Umbilical cord (tissue), 2 donors: ENCODE data around the gene MRPL38. TPM values are rescaled to one million over a fixed set of nuclear protein-coding genes. Genes with fewer than 3 reads are reported as not detected.
"Not testable (repeated sequence)": the region's sequence is repeated elsewhere in the genome, so short reads cannot be mapped to it uniquely, and the experiment has no call there.

Experiments
- DNase-seq: peaks from one replicate; pipeline ENCODE4 v3.0.0-alpha.2; 2015; ENCODE audit warnings: low spot score
- total RNA-seq: library from RNA; depleted of rRNA; stranded (reverse); fragments of >200 nt; gene quantifications from one replicate; pipeline ENCODE4 v1.2.3, GENCODE V29; 2014; ENCODE audit warnings: low replicate concordance; ENCODE audit not compliant: insufficient read depth

MRPL38 gene
- total RNA-seq, 1 donor from 2014 or later, result 34.2 TPM

DNA sequence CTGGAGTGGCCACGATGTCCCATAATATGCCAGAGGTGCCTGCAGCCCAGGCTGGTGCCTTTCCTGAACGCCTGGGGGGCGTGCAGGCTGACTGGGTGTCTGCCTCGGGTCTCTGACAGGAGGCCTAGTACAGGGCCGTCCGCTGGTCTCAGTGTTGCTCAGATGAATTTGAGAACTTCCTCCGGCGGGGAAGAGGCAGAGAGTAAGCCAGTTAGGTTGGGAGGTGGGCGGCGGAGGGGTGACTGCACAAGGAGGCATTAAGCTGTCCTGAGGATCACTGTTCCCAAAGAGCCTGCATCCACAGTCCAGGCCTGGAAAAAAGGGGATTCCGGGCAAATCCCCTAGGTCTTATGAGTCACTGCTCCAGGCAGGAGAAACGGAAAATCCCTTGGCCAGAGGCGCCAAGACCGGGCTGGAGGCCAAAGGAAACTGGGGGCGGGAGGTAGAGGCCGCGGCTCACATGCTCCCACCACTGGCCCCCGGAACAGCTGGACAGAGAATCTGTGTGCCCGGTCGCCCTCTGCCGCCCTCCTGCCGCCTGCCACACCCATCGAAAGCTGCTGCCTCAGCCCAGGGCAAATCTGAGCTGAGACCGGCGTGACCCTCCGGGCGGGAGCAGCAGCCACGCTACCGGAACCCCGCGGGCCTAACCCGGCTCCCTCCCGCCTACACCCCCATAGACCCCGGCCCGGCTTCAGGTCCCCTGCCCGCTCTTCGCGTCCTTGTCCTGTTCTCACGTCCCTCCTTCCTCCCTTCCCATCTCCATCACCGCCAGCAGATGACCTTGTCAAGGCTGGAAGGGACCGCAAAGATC lies 27.5 kb downstream of the MRPL38 start:
- DNase-seq, result peak; percentile 98

DNA sequence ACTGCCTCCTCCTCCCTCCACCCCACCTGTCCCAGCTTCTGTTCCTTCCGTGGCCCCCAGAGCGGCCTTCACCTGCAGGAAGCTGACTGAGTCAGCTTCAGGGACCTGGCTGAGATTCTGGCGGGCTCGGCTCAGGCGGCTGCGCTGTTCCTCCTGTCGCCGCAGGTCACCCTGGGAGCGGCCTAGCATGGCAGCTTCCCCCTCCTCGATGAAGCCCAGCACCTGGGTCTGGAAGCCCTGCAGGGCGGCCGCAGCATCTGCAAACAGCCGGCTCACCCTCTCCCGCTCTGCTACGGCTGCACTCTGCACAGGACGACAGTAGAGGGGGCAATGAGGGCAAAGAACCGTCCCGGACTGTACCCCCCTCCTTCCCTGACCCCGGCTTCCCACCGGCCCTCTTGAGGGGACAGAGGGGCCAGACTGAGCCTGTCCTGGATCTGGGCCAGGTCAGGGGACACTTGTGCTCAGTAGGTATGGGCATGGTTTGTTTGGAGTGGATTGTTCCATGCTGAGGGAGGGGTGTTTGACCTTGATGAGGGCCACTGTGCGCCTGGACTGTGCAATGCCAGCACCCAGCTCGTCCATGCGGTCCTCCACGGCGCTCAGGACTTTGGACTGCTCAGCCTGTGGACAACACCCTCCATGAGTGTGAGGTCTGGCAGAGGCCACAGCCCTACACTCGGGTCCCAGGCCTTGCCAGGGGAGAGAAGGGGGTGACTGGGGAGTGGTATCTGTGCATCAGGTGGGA lies 28.3 kb downstream of the MRPL38 start:
- DNase-seq, result no peak

DNA sequence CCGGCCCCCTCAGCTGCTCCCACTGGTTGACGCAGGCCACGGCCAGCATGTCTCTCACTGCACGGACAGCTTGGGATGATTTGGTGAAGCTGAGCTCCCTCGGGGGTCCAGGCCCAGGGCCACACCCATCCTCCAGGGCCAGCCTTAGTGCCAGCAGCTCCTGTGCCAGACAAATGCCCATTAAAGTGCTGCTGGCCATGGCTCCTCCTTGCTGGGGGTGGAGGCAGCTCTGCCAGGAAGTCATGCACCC lies 28.8 kb downstream of the MRPL38 start:
- DNase-seq, result no peak

DNA sequence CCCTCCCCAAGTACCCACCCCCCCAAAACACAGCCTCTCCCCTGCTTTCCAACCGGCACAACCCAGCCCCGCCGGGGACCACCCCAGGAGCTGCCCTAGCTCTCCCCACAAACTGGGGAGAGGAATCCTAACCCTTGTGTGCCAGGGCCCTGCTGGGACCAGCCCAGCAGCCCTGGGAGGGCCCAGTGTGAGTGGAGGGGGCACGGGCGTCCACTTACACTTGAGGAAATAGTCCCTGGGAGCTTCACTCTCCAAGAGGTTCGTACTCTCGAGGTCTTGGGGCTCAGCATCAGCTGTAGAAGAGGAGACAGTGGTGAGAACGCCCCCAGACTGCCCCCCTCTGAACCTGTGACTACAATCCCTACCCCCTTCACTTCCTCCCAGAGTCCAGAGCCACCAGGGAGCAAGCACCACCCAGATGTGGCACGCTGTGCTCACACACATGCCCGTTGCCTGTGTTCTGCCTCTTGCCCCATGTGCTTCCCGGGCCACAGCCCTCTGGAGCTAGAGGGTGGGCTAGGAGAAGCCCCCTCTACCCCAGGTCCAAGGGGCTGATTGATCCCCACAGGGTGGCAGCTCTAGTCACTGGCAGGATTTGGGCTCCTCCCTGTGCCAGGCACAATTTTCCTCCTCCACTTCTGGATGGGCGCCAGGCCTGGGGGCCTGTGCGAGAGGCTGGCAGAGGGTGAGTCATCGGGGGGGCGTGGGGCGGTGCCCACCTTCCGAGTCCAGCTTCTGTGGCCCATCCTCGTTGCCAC lies 29.3 kb downstream of the MRPL38 start:
- no peak for DNase-seq

DNA sequence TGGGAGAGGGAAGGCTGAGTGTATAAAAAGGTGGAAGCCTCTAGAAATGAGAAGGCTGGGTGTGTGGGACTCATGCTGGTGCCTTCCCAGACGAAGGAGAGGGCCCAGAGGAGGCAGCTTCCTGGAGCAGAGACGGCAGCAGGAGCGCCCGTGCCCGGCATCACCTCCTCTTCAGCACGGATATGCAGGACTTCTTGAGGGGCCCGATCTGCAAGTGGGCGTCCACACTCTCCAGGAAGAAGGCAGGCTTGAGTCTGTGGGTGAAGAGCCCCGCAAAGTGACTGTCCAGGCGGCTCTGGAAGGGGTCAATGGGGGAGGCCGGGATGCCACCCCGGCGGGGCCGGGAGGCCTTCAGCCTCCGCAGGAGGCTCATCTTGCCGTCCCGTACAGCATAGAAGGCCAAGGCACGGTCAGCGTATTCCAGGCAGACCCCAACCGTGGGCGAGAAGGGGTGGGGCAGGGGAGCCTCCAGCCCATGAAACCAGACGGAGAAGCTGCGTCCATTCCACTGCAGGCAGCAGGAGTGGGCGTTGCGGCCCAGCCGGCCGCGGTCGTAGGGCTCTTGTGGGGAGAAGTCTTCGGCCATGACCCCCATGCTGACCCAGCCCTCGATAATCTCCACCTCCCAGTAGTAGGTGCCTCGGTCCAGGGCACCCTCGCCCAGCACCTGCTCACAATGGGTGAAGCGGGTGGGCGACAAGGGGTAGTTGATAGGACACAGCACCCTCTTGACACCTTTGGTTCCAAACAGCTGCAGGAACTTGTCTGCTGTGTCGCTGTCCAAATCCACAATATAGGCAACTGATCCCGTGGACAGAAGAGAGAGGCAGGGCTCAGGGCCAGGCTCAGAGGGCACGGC lies 30.1 kb downstream of the MRPL38 start:
- DNase-seq, result no peak

DNA sequence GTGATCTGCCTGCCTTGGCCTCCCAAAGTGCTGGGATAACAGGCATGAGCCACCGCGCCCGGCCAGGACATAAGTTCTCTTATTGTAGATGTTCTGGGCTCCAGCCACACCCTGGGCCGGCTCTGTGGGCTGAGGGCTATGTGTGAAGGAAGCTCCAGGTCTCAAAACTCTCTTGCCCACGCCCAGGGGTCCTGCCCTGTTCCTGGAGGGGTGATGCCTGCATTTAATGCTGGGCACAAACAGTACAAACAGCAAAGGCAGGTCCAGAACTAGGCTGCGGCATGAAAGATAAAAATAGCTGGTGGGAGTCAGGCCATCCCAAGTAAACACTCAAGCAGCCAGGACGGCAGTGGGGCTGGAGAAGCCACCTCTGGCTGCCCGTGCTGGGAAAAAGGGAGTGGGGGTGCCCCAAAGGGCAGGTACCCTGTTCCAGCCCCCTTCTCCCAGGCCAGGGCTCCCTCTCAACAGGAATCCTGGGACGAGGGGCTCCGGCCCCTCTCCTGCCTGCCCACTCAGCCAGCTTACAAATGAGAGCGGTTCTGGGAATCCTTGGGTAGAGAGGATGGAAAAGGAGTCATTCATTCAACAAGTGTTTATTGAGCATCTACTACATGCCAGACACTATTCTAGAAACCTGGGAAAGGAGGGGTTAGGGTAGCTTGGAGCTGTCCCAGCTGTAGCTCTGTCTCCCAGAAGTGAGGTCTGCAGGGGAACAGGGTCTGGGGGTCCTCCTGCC lies 30.9 kb downstream of the MRPL38 start:
- no peak for DNase-seq

DNA sequence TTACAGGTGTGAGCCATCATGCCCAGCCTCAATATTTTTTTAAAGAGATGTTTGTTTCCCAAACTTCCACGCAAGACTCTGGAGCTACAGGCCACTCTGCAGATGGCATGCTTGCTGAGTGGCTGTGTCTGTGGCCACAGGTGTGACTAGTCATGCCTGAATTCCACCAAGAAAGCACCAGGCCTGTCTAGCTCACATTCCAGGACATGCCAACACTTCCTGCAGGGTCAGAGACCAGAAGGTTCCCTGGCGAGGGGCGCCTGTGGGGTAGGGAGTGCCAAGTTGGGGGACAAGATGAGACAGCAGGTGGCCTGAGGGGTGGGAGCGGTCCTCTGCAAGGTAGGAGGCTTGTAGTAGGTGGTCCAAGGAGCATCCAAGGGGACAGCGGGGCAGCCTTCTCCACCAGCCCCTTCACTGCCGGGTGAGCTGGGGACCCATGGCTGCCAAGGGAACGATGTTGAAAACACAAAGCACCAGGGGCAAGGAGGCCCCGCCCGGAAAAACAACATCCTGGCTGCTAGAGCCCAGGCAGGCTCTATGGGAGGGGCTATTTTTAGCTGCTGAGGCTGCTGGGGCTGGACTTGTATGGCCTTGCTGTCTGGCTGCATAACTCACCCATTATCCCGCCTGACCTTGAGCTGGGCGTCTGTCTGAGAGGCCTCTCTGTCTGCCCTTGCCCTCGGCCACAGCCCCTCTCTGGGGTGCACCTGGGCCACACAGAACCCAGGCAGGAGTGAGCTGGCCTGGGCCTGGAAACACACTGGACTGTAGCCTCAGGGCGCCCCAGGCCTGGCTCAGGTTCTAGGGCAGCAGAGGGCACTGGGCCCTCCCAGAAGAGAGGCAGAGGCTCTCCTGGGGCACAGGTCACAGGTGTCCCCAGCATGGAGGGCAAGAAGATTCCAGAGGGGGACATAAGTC lies 32.0 kb downstream of the MRPL38 start:
- peak; percentile 94 for DNase-seq

DNA sequence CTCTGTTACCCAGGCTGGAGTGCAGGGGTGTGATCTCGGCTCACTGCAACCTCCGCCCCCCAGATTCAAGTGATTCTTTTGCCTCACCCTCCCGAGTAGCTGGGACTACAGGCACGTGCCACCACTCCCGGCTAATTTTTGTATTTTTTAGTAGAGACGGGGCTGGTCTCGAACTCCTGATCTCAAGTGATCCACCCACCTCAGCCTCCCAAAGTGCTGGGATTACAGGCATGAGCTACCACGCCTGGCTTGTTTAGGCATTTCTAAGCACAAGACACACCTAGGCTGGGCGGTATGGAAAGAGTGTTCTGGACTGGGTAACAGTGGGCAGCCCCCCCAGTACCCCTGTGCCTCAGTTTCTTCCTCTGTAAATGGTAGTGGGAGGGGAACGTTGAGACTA lies 34.5 kb downstream of the MRPL38 start:
- DNase-seq, result not testable (repeated sequence)

DNA sequence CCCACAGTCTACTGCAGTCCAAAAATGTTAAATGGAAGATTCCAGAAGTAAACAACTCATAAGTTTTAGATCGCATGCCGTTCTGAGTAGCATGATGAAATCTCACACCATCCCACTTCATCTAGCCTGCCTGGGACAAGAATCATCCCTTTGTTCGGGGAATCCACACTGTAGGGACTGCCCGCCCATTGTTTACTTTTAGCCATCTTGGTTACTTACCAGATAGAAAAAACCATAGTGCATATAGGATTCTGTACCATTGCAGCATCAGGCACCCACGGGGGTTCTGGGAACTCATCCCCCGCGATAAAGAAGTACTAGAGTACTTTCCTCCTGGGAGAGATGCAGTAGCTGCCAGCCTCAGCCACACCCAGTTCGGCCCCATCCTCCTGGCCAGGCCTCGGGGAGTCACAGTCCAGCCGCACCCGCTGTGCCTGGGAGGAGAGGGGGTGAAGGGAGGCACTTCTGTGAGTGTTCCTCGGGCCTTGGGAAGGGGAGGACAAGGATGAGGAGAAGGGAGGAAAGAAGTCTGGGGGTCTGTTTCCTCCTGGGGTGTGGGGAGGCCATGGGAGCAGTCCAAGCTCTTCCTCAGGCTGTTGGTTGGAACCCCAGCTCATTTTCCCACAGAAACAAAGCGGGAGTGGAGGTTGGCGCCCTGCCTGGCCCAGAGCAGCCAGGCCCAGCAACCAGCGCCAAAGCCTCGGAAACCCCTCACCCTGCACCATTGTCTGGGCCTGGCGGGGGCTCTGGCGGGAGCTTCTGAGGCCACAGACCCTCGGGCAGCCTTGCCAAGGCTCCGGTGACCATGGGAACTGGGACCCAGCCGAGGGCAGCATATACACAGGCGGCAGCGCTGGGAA lies 35.2 kb downstream of the MRPL38 start:
- no peak for DNase-seq

DNA sequence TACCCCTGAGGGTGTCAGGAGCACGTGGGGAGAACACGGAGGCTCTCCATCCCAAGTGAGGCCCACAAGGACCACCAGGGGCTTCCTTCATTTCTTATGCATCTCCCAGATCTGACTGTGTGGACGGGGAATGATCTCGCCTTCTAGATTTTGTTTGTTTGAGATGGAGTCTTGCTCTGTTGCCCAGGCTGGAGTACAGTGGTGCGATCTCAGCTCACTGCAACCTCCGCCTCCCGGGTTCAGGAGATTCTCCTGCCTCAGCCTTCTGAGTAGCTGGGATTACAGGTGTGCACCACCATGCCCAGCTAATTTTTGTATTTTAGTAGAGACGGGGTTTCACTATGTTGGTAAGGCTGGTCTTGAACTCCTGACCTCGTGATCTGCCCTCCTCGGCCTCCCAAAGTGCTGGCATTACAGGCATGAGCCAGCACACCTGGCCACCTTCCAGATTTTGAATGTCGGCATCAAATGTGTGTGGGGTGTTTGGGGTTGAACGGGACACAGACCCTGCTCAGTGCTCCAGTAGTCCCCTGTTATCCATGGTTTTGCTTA lies 35.9 kb downstream of the MRPL38 start:
- DNase-seq, result not testable (repeated sequence)

DNA sequence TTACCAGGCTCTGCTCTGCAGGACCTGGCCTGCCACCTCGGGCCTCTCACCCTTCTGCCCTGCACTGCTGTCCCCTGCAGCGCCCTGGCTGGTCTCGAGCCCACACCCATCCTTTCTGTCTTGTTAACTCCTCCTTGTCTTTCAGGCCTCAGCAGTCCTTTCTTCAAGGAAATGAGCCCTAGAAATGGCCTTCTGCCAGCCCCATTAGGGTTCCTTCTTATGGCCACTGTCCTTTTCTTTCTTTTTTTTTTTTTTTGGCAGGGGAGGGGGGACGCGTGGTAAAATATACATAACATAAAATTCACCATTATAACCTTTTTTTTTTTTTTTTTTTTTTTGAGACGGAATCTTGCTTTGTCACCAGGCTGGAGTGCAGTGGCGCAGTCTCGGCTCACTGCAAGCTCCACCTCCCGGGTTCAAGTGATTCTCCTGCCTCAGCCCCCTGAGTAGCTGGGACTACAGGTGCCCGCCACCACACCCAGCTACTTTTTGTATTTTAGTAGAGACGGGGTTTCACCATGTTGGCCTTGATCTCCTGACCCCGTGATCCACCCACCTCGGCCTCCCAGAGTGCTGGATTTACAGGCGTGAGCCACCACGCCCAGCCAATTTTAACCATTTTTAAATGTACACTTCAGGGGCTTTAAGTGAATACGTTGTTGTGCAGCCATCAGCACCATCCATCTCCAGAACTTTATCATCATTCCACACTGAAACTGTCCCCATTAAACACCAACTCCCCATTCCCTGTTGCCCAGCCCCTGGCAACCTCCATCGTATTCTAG lies 39.1 kb downstream of the MRPL38 start:
- DNase-seq, result not testable (repeated sequence)

DNA sequence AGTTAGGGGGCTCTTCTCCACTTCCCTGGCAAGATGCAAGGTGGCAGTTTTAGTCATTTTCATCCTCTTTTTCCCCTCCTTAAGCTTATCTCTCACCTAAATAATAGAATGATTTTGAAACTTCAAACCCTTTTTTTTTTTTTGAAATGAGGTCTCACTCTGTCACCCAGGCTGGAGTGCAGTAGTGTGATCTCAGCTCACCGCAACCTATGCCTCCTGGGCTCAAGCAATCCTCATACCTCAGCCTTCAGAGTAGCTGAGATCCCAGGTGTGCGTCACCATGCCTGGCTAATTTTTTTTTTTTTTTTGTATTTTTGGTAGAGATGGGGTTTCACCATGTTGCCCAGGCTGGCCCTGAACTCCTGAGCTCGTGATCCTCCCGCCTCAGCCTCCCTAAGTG lies 39.8 kb downstream of the MRPL38 start:
- not testable (repeated sequence) for DNase-seq

DNA sequence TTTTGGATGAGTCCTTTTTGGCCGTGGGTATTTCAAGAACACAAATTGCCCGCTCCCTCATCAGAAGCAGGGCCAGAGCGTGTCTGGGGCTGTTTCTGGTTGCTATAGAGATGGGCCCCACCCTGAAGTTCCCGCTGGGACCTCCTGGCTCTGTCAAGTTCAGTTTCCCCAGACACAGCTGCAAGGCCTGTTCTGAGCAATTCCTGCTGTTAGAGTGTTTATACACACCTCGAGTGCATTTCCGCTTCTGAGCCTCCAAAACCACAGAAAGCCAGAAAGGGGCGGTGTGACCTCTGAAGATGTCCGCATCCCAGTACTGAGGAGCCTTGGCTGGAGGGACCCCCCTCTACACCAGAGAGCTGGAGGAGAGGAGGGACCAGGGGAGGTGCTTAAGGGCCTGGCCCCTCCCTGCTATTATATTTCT lies 40.2 kb downstream of the MRPL38 start:
- peak; percentile 87 for DNase-seq

DNA sequence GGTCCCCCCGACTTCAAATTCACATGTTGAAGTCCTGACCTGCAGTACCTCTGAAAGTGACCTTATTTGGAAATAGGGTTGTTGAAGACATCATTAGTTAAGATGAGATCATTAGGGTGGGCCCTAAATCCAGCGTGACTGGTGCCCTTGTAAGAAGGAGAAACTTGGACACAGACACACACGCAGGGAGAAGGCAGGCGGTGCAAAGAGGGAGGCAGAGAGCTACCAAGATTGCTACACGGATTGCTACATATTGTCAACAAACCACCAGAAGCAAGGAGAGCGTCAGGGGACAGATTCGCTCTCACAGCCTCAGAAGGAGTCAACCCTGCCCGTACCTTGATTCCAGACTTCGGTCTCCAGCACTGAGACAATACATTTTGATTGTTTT lies 42.8 kb downstream of the MRPL38 start:
- no peak for DNase-seq

DNA sequence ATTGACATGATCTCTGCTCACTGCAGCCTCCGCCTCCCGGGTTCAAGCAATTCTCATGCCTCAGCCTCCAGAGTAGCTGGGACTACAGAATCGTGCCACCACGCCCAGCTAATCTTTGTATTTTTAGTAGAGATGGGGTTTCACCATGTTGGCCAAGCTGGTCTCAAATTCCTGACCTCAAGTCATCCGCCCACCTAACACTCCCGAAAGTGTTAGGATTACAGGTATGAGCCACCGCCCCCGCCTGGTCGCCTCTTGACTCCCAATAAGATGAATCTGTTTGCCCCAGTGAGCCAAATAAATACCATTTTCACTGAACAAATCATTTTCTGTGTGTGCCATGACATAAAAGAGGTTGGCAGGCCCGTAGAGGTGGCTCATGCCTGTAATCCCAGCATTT lies 45.3 kb downstream of the MRPL38 start:
- DNase-seq, result not testable (repeated sequence)

DNA sequence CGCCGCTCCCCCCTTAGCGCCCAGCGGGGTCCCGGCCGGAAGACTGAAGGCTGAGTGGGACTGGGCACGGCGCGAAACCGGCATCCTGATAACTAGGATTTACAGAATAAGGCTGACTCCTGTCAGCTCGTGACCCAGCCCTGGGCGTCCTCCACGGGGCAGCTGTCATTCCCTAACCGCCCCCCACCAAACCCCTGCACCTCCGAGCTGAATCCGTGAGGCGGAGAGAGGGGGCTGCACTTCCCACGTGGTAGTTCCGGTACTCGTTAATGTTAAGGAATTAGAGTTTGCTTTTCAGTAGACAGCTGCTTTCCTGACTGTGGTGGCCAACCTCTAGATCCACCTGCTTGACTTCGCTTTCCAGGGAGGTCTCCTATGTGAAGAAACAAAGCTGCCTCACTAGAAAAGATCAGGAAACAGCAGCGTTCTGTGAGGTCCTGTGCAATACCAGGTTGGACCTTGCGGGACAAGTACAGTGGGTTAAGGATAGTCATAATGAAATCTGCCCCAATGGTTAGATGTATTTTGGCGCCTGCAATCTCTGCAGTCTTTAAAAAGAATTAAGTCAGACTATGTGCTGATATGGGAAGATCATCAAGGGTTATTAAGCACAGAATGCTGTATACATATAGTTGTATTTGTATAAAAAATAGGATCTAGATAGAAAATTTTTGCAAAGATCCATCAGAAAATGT lies 48.5 kb downstream of the MRPL38 start:
- no peak for DNase-seq
